HCT116 (cell line): ENCODE measurements around the gene LPCAT2. TPM values are rescaled to one million over a fixed set of nuclear protein-coding genes. Genes with fewer than 3 reads are reported as not detected.

Experiments
- ATAC-seq: fragments of 200-7000 bp; cut with Tn5 transposase; 2 replicates; pipeline ENCODE4 v1.9.1; 2020; ENCODE audit warnings: mild to moderate bottlenecking, moderate library complexity
- BruUV-seq: library from RNA; stranded (reverse); fragments of 400-500 nt; replicated peaks from 2 replicates; lab custom pipeline; 2021; lab: Mats Ljungman, UMichigan
- CTCF ChIA-PET: fragments of 300-600 bp; sonication (Branson Sonifier 250); formaldehyde crosslinking; loops from one replicate; lab custom pipeline; 2021; ENCODE audit warnings: antibody characterized with exemption; lab: Charles Lee
- POLR2A ChIA-PET: fragments of 300-600, 350-600 bp; sonication (Branson Sonifier 250); formaldehyde crosslinking; loops from one replicate; lab custom pipeline; 2021; ENCODE audit warnings: antibody characterized with exemption; lab: Charles Lee
- RAD21 ChIA-PET, 2 experiments: fragments of 300-600 bp; sonication (Branson Sonifier 250); formaldehyde crosslinking; loops; one replicate each; lab custom pipeline; 2023; ENCODE audit warnings: low total read pairs in 2 of 2; ENCODE audit not compliant: uncharacterized antibody in 2 of 2, unreplicated experiment in 2 of 2, low non-redundant PET in 1 of 2; lab: Charles Lee
- DNase-seq: peaks from one replicate; pipeline ENCODE4 v3.0.0-alpha.2; 2010; ENCODE audit warnings: low read depth, low spot score
- H2AFZ ChIP-seq: fragments of 200-600 bp; shearing (Covaris generic), sonication (generic); 2 replicates; pipeline ENCODE4 v1.6.1; 2017; ENCODE audit warnings: low read depth, mixed run types, mixed read lengths, antibody characterized with exemption, low read length; ENCODE audit not compliant: poor library complexity, severe bottlenecking
- H3K27ac ChIP-seq: 2 replicates; pipeline ENCODE4 v1.5.1; 2012; ENCODE audit warnings: low read depth, low read length
- H3K27me3 ChIP-seq: fragments of 200-600 bp; sonication (generic); 2 replicates; pipeline ENCODE4 v1.6.1; 2016; ENCODE audit warnings: mixed run types, low read length, mixed read lengths; ENCODE audit not compliant: insufficient read depth
- H3K36me3 ChIP-seq, 2 experiments: fragments of 200-500 bp in 1 of 2; fragments of 200-600 bp in 1 of 2; sonication (Bioruptor generic) in 1 of 2; sonication (generic) in 1 of 2; 2 replicates each; pipeline versions ENCODE4 v1.5.1 to v1.6.1; 2014 to 2016; ENCODE audit warnings: low read length in 2 of 2, inconsistent platforms in 1 of 2, mixed read lengths in 1 of 2, mixed run types in 1 of 2; ENCODE audit not compliant: insufficient read depth in 2 of 2, control insufficient read depth in 1 of 2
- H3K4me1 ChIP-seq, 2 experiments: fragments of 200-600 bp in 1 of 2; sonication (generic) in 1 of 2; 2 replicates each; pipeline versions ENCODE4 v1.5.1 to v1.6.1; 2012 to 2017; ENCODE audit warnings: low read length in 2 of 2, inconsistent platforms in 1 of 2, mild to moderate bottlenecking in 1 of 2, mixed read lengths in 1 of 2, mixed run types in 1 of 2, moderate library complexity in 1 of 2; ENCODE audit not compliant: insufficient read depth in 2 of 2, control insufficient read depth in 1 of 2
- H3K4me2 ChIP-seq: fragments of 200-600 bp; sonication (generic); 2 replicates; pipeline ENCODE4 v1.6.1; 2017; ENCODE audit warnings: mixed run types, low read length, mixed read lengths
- H3K4me3 ChIP-seq, 2 experiments: fragments of 200-600 bp in 1 of 2; sonication (generic) in 1 of 2; replicated peaks in 1 of 2; 2 replicates each; pipeline ENCODE4 v1.5.1; 2011 to 2016; ENCODE audit warnings: low read length in 2 of 2, control low read depth in 1 of 2, low read depth in 1 of 2, mild to moderate bottlenecking in 1 of 2, mixed read lengths in 1 of 2, mixed run types in 1 of 2
- H3K79me2 ChIP-seq: fragments of 200-600 bp; sonication (generic); 2 replicates; pipeline ENCODE4 v1.6.1; 2017; ENCODE audit warnings: mild to moderate bottlenecking, mixed run types, low read length, moderate library complexity, mixed read lengths; ENCODE audit not compliant: insufficient read depth
- H3K9ac ChIP-seq: fragments of 200-600 bp; sonication (generic); 2 replicates; pipeline ENCODE4 v1.6.1; 2016; ENCODE audit warnings: low read length, mixed read lengths
- H3K9me2 ChIP-seq: fragments of 200-600 bp; sonication (generic), shearing (Covaris generic); 2 replicates; pipeline ENCODE4 v1.6.1; 2017; ENCODE audit warnings: mixed run types, mild to moderate bottlenecking, moderate library complexity; ENCODE audit not compliant: insufficient read depth
- H3K9me3 ChIP-seq, 2 experiments: fragments of 200-500 bp in 1 of 2; fragments of 200-600 bp in 1 of 2; sonication (Bioruptor generic) in 1 of 2; sonication (generic) in 1 of 2; 2 replicates each; pipeline ENCODE4 v1.6.1; 2014 to 2017; ENCODE audit warnings: low read length in 2 of 2, mixed read lengths in 2 of 2, inconsistent platforms in 1 of 2, low read depth in 1 of 2, mild to moderate bottlenecking in 1 of 2, mixed run types in 1 of 2, moderate library complexity in 1 of 2; ENCODE audit not compliant: control insufficient read depth in 1 of 2, insufficient read depth in 1 of 2
- H4K20me1 ChIP-seq: fragments of 200-600 bp; sonication (generic), shearing (Covaris generic); 2 replicates; pipeline ENCODE4 v1.6.1; 2017; ENCODE audit warnings: mixed run types, mild to moderate bottlenecking, moderate library complexity; ENCODE audit not compliant: insufficient read depth
- EGR1 ChIP-seq: IDR thresholded peaks from 2 replicates; pipeline ENCODE4 v1.6.1; 2012; ENCODE audit warnings: low read depth
- EZH2 ChIP-seq: fragments of 200-600 bp; sonication (generic); IDR thresholded peaks from 2 replicates; pipeline ENCODE4 v1.6.1; 2017; ENCODE audit warnings: antibody characterized with exemption, mixed run types
- EZH2phosphoT487 ChIP-seq: fragments of 200-600 bp; IDR thresholded peaks from 2 replicates; pipeline ENCODE4 v1.6.1; 2018; ENCODE audit warnings: antibody characterized with exemption, borderline replicate concordance
- FOSL1 ChIP-seq: IDR thresholded peaks from 2 replicates; pipeline ENCODE4 v1.6.1; 2012; ENCODE audit warnings: low read depth
- POLR2A ChIP-seq: IDR thresholded peaks from 2 replicates; pipeline ENCODE4 v1.7.0; 2011; ENCODE audit warnings: borderline replicate concordance; ENCODE audit not compliant: insufficient read depth, insufficient read length; ENCODE audit errors: extremely low read depth
- POLR2AphosphoS5 ChIP-seq: IDR thresholded peaks from 2 replicates; pipeline ENCODE4 v1.6.1; 2011; ENCODE audit warnings: mild to moderate bottlenecking, low read depth, low read length, moderate library complexity
- REST ChIP-seq: IDR thresholded peaks from 2 replicates; pipeline ENCODE4 v1.6.1; 2012; ENCODE audit warnings: low read depth
- SRF ChIP-seq: IDR thresholded peaks from 2 replicates; pipeline ENCODE4 v1.6.1; 2012; ENCODE audit warnings: low read depth
- TCF7L2 ChIP-seq: IDR thresholded peaks from 2 replicates; pipeline ENCODE4 v1.7.0; 2011; ENCODE audit warnings: borderline replicate concordance, inconsistent platforms; ENCODE audit not compliant: insufficient read depth, insufficient read length; ENCODE audit errors: extremely low read depth
- YY1 ChIP-seq: IDR thresholded peaks from 2 replicates; pipeline ENCODE4 v1.6.1; 2011; ENCODE audit warnings: low read length, low read depth, moderate library complexity, mild to moderate bottlenecking; ENCODE audit not compliant: insufficient replicate concordance; ENCODE audit errors: extremely low read depth
- ZFX ChIP-seq: fragments of 450-650 bp; IDR thresholded peaks from 2 replicates; pipeline ENCODE4 v1.6.1; 2017
- intact Hi-C: fragments of 100-400 bp; cut with micrococcal nuclease; formaldehyde crosslinking; loops from 2 replicates; pipeline ENCODE4 v1.10.0; 2022
- total RNA-seq: library from RNA; stranded (reverse); gene quantifications from one replicate; pipeline ENCODE4 v1.2.1, GENCODE V29; 2021; ENCODE audit not compliant: unreplicated experiment
- TF ChIP-seq, protein P1 (sequence below): IDR thresholded peaks from 2 replicates; pipeline ENCODE4 v1.6.1; 2012
- TF ChIP-seq, protein P2 (sequence below): IDR thresholded peaks from 2 replicates; pipeline ENCODE4 v1.6.1; 2012

LPCAT2 gene
- total RNA-seq, 1 experiment from 2014 or later: 13.1 TPM

DNA sequence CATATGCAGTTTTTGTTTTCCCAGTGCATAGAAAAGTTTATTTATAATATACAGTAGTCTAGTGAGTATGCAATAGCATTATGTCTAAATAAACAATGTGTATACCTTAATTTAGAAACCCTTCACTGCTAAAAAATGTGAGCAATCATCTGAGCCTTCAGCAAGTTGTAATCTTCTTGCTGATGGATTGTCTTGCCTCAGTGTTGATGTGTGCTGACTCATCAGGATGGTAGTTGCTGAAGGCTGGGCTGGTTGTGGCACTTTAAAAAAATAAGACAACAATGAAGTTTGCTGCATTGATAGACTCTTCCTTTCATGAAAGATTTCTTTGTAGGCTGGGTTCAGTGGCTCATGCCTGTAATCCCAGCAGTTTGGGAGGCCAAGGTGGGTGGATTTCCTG lies 43.7 kb downstream of the LPCAT2 start:
- BruUV-seq: no TSS peak
- ChIA-PET POLR2A (no interaction called here), RAD21 (no interaction called here), CTCF (no interaction called here)
- intact Hi-C loops: no loop called here
- Histone ChIP-seq H4K20me1 (no peaks in the 10 kb centered on the region), H2AFZ (no peak overlapping the region), H3K4me1 (no peaks in the 10 kb centered on the region), H3K27me3 (no peaks in the 10 kb centered on the region), H3K36me3 (no peaks in the 10 kb centered on the region), H3K27ac (no peak overlapping the region), H3K4me2 (no peak overlapping the region), H3K9ac (no peak overlapping the region), H3K4me3 (no peak overlapping the region), H3K9me2 (no peaks in the 10 kb centered on the region), H3K79me2 (no peaks in the 10 kb centered on the region), H3K9me3 (no peaks in the 10 kb centered on the region)
- no peak for DNase-seq
- TF ChIP-seq TCF7L2 (no peak), YY1 (no peak), POLR2AphosphoS5 (no peak), ZFX (no peak), FOSL1 (no peak), POLR2A (no peak), EZH2 (no peak), EZH2phosphoT487 (no peak), EGR1 (no peak), SRF (no peak), REST (no peak)
- TF ChIP-seq, protein P1, sequence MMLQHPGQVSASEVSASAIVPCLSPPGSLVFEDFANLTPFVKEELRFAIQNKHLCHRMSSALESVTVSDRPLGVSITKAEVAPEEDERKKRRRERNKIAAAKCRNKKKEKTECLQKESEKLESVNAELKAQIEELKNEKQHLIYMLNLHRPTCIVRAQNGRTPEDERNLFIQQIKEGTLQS: no peak
- TF ChIP-seq, protein P2, sequence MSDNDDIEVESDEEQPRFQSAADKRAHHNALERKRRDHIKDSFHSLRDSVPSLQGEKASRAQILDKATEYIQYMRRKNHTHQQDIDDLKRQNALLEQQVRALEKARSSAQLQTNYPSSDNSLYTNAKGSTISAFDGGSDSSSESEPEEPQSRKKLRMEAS: no peak
- no peak for ATAC-seq
